Adrenal gland (tissue), 19 donors: Measurements from ENCODE around the gene CTSW. TPM values are rescaled to one million over a fixed set of nuclear protein-coding genes. Genes with fewer than 3 reads are reported as not detected.
"Not testable (repeated sequence)": the region's sequence is repeated elsewhere in the genome, so short reads cannot be mapped to it uniquely, and the experiment has no call there.

ENCODE experiments used
- DNase-seq, 7 donors: peaks; one replicate each; pipeline ENCODE4 v3.0.0-alpha.2; 2019 to 2020
- H3K27ac ChIP-seq, 5 donors: fragments of 200-600 bp; sonication (generic) in 4 of 5; 1 replicate in 3 of 5; 2 replicates in 2 of 5; pipeline versions ENCODE4 v1.5.1 to v1.8.0; 2016 to 2020; ENCODE audit warnings: mild to moderate bottlenecking in 1 of 5
- H3K27me3 ChIP-seq: fragments of 200-600 bp; 2 replicates; pipeline ENCODE4 v1.8.0; 2021
- H3K36me3 ChIP-seq, 2 donors: fragments of 200-600 bp; replicated peaks in 1 of 2; 1 replicate in 1 of 2; 2 replicates in 1 of 2; pipeline versions ENCODE4 v1.5.1 to v1.8.0; 2018 to 2022
- H3K4me1 ChIP-seq, 2 donors: fragments of 200-600 bp; replicated peaks in 1 of 2; 1 replicate in 1 of 2; 2 replicates in 1 of 2; pipeline versions ENCODE4 v1.5.1 to v1.8.0; 2018 to 2021
- H3K4me3 ChIP-seq, 4 donors: fragments of 200-600 bp; sonication (generic) in 3 of 4; one replicate each; pipeline ENCODE4 v1.5.1; 2016 to 2018
- H3K9me3 ChIP-seq, 3 donors: fragments of 200-600 bp; sonication (generic) in 1 of 3; replicated peaks in 1 of 3; 1 replicate in 2 of 3; 2 replicates in 1 of 3; pipeline versions ENCODE4 v1.5.1 to v1.8.0; 2016 to 2021
- CTCF ChIP-seq, 6 experiments: fragments of 450-650 bp in 4 of 6; fragments of 200-600 bp in 2 of 6; sonication (generic) in 1 of 6; IDR thresholded peaks; 1 replicate in 5 of 6; 2 replicates in 1 of 6; pipeline versions ENCODE4 v1.5.1 to v1.8.0; 2016 to 2021; ENCODE audit warnings: antibody characterized with exemption in 6 of 6, mild to moderate bottlenecking in 2 of 6, moderate library complexity in 1 of 6
- POLR2A ChIP-seq, 2 donors: fragments of 450-650 bp; IDR thresholded peaks; one replicate each; pipeline ENCODE4 v1.6.1; 2017; ENCODE audit warnings: antibody characterized with exemption in 2 of 2, mild to moderate bottlenecking in 2 of 2, moderate library complexity in 1 of 2
- WGBS, 4 donors: extraction: QIAGEN DNeasy Blood & Tissue Kit in 2 of 4; methylation state at CpG; one replicate each; pipeline versions ENCODE4 v1.1.5 to v1.1.7; 2013 to 2017; 5-methylcytosine and 5-hydroxymethylcytosine counted together
- intact Hi-C, 2 donors: fragments of 100-400 bp; cut with DNase I; formaldehyde crosslinking; loops; one replicate each; pipeline versions ENCODE4 v1.14.1 to v1.15.0; 2022 to 2023
- long read RNA-seq, 10 donors: library from polyadenylated mRNA in 3 of 10; unstranded in 2 of 10; stranded (forward) in 1 of 10; transcript quantifications; one replicate each; pipeline ENCODE4 v2.0.0 and lab custom pipeline, GENCODE V29; 2021 to 2026
- polyA plus RNA-seq, 3 donors: library from polyadenylated mRNA; stranded (reverse); fragments of 200-250 nt in 2 of 3; fragments of 350-450 nt in 1 of 3; fragmentation: Illumina TruSeq in 1 of 3; extraction: RNeasy Lipid Tissue Mini Kit (QIAGEN cat#74804) in 1 of 3; gene quantifications; one replicate each; pipeline ENCODE4 v1.2.3, GENCODE V29; 2013 to 2014
- total RNA-seq, 9 donors: library from RNA; depleted of rRNA in 4 of 9; stranded (reverse); fragments of >200 nt in 4 of 9; fragments of 120-200 nt in 1 of 9; fragmentation: NEBNext Ultra II Directional in 1 of 9; extraction: Animal tissue kit (Norgen Biotek cat#: 25700) in 1 of 9; gene quantifications; one replicate each; pipeline versions ENCODE4 v1.1.0 to v1.2.4, GENCODE V29; 2013 to 2023
- donor health status: healthy with polysubstance abuse.
- donor health status: Bipolar disorder and iron deficiency.
- donor health status: DM: yes; HTN: yes; CAD: no.
- donor health status: DM: no; HTN: no; CAD: no.
- donor health status: DM: no; HTN: no; CAD: no.
- donor health status: DM: yes; HTN: yes; CAD: no.

CTSW gene
- 1 to 10 TPM in 3 of 9 donors, under 1 TPM in 4, not detected in 2; 0.28 to 3.4 (median 0.84) TPM for total RNA-seq
- 1 to 10 TPM in 2 of 3 donors, under 1 TPM in 1; 0.88 to 4.8 (median 2.9) TPM for polyA plus RNA-seq
- long read RNA-seq, donor 1 = 0 reads
- long read RNA-seq, donor 2 = 0 reads
- long read RNA-seq, donor 3, partial matches to known transcripts = 5 of 59 reads
- long read RNA-seq, donor 3, other reads (novel, unspliced or antisense) = 54 of 59 reads
- long read RNA-seq, donor 4 = 0 reads
- long read RNA-seq, donor 5, partial matches to known transcripts = 0 of 2 reads
- long read RNA-seq, donor 5, other reads (novel, unspliced or antisense) = 1 of 2 reads
- long read RNA-seq, donor 6 = 0 reads
- long read RNA-seq, donor 7 = 0 reads
- long read RNA-seq, donor 8 = 0 reads
- long read RNA-seq, donor 9 = 0 reads
- long read RNA-seq, donor 10 = 0 reads

- H3K9me3 ChIP-seq = no peaks in the 10 kb centered on the region
- no peak for DNase-seq
- no peak within 1 kb of the TSS for H3K27ac ChIP-seq
- TF ChIP-seq POLR2A (IDR thresholded peaks at IDR 0.05) (no peak), CTCF (IDR thresholded peaks at IDR 0.05) (no peak)
- peaks cover 0 to 25% of the 10 kb centered on the region in 2 donors for H3K36me3 ChIP-seq
- intact Hi-C loops = loop anchor here (5.0 kb wide), 2 partner anchors 83 to 103 kb away; partner anchors contain the start of gene SART1 (in 1 of the 2)
- WGBS, 4 donors = 50 to 58% (median 52%) methylated on average over 6 to 7 of the region's 7 CpGs
- no peaks in the 10 kb centered on the region for H3K27me3 ChIP-seq
- no peaks in the 10 kb centered on the region for H3K4me1 ChIP-seq
- H3K4me3 ChIP-seq = no peak within 1 kb of the TSS
Observed at GRCh38 chr11:65879617-65880016, at the start of gene CTSW. CTSW (plus strand) TSS chr11:65879837; CDS start chr11:65879855, 18 bp downstream.

- H3K4me1 ChIP-seq, intact Hi-C loops, DNase-seq: not testable (repeated sequence)
Observed at GRCh38 chr11:65832231-65832630, 47.4 kb upstream of the CTSW start.

GRCh38 chr11:65833297-65834030, 46.2 kb upstream of the CTSW start, which contains the start of gene SNX32:
SNX32 (plus strand) TSS chr11:65833963; CDS start chr11:65834066, 103 bp downstream.
- peak within 1 kb of the TSS in 1 of 5 donors; percentile 62 for H3K27ac ChIP-seq
- peak within 1 kb of the TSS; percentile 9 to 90 (median 44) for H3K4me3 ChIP-seq
- DNase-seq = peak; percentile 93 to 98 (median 96)
- intact Hi-C loops = no loop called here
- H3K27me3 ChIP-seq = no peaks in the 10 kb centered on the region
- 0 to 2% (median 0%) methylated on average over 32 to 63 of the region's 63 CpGs for WGBS, 4 donors
- H3K36me3 ChIP-seq = no peaks in the 10 kb centered on the region
- TF ChIP-seq POLR2A (IDR thresholded peaks at IDR 0.05) (no peak), CTCF (IDR thresholded peaks at IDR 0.05) (no peak)
- no peaks in the 10 kb centered on the region for H3K9me3 ChIP-seq
- H3K4me1 ChIP-seq = peaks cover 0 to 5% of the 10 kb centered on the region in 2 donors

More at GRCh38 chr11:65832231-65832630, 47.4 kb upstream of the CTSW start:
- not testable (repeated sequence) for H3K36me3 ChIP-seq, H3K4me3 ChIP-seq, H3K9me3 ChIP-seq, H3K27me3 ChIP-seq, H3K27ac ChIP-seq

- no peak overlapping the region for H3K27ac ChIP-seq
- peak overlapping the region in 1 of 4 donors; percentile 90 for H3K4me3 ChIP-seq
- peaks cover 0 to 5% of the 10 kb centered on the region in 2 donors for H3K4me1 ChIP-seq
- no peak for TF ChIP-seq POLR2A (IDR thresholded peaks at IDR 0.05)
- TF ChIP-seq CTCF (IDR thresholded peaks at IDR 0.05) = no peak
- no peak for DNase-seq
- intact Hi-C loops = no loop called here
- H3K27me3 ChIP-seq = no peaks in the 10 kb centered on the region
- H3K36me3 ChIP-seq = no peaks in the 10 kb centered on the region
- no peaks in the 10 kb centered on the region for H3K9me3 ChIP-seq
- WGBS, 4 donors = 33 to 50% (median 39%) methylated on average over 6 of the region's 6 CpGs
Observed at GRCh38 chr11:65834202-65834601, 45.4 kb upstream of the CTSW start.
